TTC549 (cell line): Measurements from ENCODE around the gene NAV3.
"Not testable (repeated sequence)": the region's sequence is repeated elsewhere in the genome, so short reads cannot be mapped to it uniquely, and the experiment has no call there.

Experiments
- FAIRE-seq: peaks from 2 replicates; lab custom pipeline; 2012; peaks lifted over from hg19 to GRCh38; lab: Jason Lieb, UNC

The NAV3 gene

GRCh38 chr12:78050790-78051189 is 220.1 kb downstream of the NAV3 start:
- no peak for FAIRE-seq

- FAIRE-seq, result no peak
Observed at GRCh38 chr12:78055545-78055944, 224.9 kb downstream of the NAV3 start.

GRCh38 chr12:78057075-78057474 is 226.4 kb downstream of the NAV3 start:
- no peak for FAIRE-seq

GRCh38 chr12:78060186-78060585 is 229.5 kb downstream of the NAV3 start:
- FAIRE-seq, result no peak

GRCh38 chr12:78062786-78063185 is 232.1 kb downstream of the NAV3 start:
- no peak for FAIRE-seq

GRCh38 chr12:78081590-78082314 is 251.1 kb downstream of the NAV3 start:
- FAIRE-seq, result no peak

- no peak for FAIRE-seq
Observed at GRCh38 chr12:78085542-78086182, 255.0 kb downstream of the NAV3 start.

- FAIRE-seq, result no peak
Observed at GRCh38 chr12:78086553-78087362, 256.1 kb downstream of the NAV3 start.

- FAIRE-seq, result no peak
Observed at GRCh38 chr12:78087363-78087675, 256.6 kb downstream of the NAV3 start.

GRCh38 chr12:78088391-78088832 is 257.7 kb downstream of the NAV3 start:
- no peak for FAIRE-seq

- FAIRE-seq, result no peak
Observed at GRCh38 chr12:78090266-78090665, 259.6 kb downstream of the NAV3 start.

- no peak for FAIRE-seq
Observed at GRCh38 chr12:78095623-78096022, 264.9 kb downstream of the NAV3 start.

- FAIRE-seq, result no peak
Observed at GRCh38 chr12:78096909-78097597, 266.4 kb downstream of the NAV3 start.

GRCh38 chr12:78099806-78100205 is 269.1 kb downstream of the NAV3 start:
- no peak for FAIRE-seq

GRCh38 chr12:78101113-78101876 is 270.6 kb downstream of the NAV3 start:
- no peak for FAIRE-seq

GRCh38 chr12:78101946-78102635 is 271.4 kb downstream of the NAV3 start:
- FAIRE-seq, result no peak

- not testable (repeated sequence) for FAIRE-seq
Observed at GRCh38 chr12:78102801-78103200, 272.1 kb downstream of the NAV3 start.

GRCh38 chr12:78115889-78116288 is 285.2 kb downstream of the NAV3 start:
- no peak for FAIRE-seq

- no peak for FAIRE-seq
Observed at GRCh38 chr12:78118036-78118435, 287.3 kb downstream of the NAV3 start.

GRCh38 chr12:78118486-78118885 is 287.8 kb downstream of the NAV3 start:
- no peak for FAIRE-seq

- FAIRE-seq, result no peak
Observed at GRCh38 chr12:78119351-78119918, 288.7 kb downstream of the NAV3 start.
